K562 treated with DMSO at 1 percent for 48 hours (cell line): ENCODE measurements around the gene CC2D2B. TPM values are rescaled to one million over a fixed set of nuclear protein-coding genes. Genes with fewer than 3 reads are reported as not detected.

Source experiments
- total RNA-seq: library from RNA; unstranded; fragments of 300-600 nt; gene quantifications from 2 replicates; pipeline ENCODE4 v1.2.3, GENCODE V29; 2022; ENCODE audit warnings: low replicate concordance; ENCODE audit errors: extremely low read depth

CC2D2B gene
- total RNA-seq, result not detected in 2 replicates

GRCh38 chr10:95907456-95908253, at the start of gene CC2D2B:
TSS of gene CC2D2B (plus strand) at chr10:95907975. CDS start at chr10:95911324, 3,349 bp downstream.

GRCh38 chr10:96043033-96043892, 135.5 kb downstream of the CC2D2B start, which contains the start of gene CCNJ:
TSS of gene CCNJ (plus strand) at chr10:96043583. CDS start at chr10:96044394, 811 bp downstream.

Other genes starting within 250 kb of the CC2D2B start
- not detected in 2 replicates for gene TCTN3, start 214.0 kb upstream of the CC2D2B start, total RNA-seq
- not detected in 2 replicates for gene ENTPD1, start 151.8 kb upstream of the CC2D2B start, total RNA-seq
- gene CCNJ, start 135.6 kb downstream of the CC2D2B start, total RNA-seq, result not detected in 2 replicates
- gene ZNF518A, start 222.3 kb downstream of the CC2D2B start, total RNA-seq, result not detected in 2 replicates